ENCODE results near the gene ATF4.

DNA sequence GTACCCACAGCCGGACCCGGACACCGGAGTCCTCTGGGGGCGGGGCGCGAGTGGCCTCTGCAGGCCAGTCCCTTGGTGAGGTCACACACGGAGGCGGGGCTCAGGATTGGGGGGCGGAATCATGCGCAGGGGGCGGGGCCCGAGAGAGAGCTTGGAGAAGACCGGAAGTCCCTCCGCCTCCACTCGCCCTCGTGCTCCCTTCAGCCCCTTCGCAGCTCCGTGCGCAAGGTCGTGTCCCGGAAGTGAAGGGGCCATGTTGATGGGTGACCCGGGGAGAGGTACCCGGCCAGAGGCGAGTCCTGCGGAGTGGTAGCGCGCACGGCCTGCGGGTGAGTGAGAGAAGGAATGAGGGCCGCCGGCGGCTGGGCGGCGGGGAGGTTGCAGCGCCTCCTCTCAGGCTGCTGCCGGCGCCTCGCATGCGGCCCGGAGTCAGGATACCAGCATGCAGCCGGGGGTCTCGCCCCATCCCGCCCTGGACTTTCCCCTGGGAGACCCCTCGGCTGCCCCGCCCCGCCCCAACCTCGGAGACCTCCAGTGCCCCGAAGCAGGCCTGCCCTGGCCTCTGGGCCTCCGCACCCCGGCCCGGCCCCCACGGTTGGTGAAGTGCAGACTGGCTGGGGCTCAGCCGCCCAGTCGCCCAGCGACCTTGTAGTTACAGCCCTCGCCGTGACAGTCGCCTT lies 18.1 kb upstream of the ATF4 start, which contains the start of gene MIEF1:
- TF ChIP-seq, protein P1, sequence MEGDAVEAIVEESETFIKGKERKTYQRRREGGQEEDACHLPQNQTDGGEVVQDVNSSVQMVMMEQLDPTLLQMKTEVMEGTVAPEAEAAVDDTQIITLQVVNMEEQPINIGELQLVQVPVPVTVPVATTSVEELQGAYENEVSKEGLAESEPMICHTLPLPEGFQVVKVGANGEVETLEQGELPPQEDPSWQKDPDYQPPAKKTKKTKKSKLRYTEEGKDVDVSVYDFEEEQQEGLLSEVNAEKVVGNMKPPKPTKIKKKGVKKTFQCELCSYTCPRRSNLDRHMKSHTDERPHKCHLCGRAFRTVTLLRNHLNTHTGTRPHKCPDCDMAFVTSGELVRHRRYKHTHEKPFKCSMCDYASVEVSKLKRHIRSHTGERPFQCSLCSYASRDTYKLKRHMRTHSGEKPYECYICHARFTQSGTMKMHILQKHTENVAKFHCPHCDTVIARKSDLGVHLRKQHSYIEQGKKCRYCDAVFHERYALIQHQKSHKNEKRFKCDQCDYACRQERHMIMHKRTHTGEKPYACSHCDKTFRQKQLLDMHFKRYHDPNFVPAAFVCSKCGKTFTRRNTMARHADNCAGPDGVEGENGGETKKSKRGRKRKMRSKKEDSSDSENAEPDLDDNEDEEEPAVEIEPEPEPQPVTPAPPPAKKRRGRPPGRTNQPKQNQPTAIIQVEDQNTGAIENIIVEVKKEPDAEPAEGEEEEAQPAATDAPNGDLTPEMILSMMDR (IDR thresholded peaks at IDR 0.05; ENCODE audit: low read length), result no peak
- no peak for TF ChIP-seq EZH2 (IDR thresholded peaks at IDR 0.05; ENCODE audit: borderline replicate concordance, low read length)

Data from OCI-LY1 (cell line).